GM19099 (cell line): ENCODE measurements around the gene TSPY3.
"Not testable (repeated sequence)": the region's sequence is repeated elsewhere in the genome, so short reads cannot be mapped to it uniquely, and the experiment has no call there.

Source experiments
- POLR2A ChIP-seq: IDR thresholded peaks from 3 replicates; pipeline ENCODE4 v1.6.1; 2011; ENCODE audit warnings: low read depth; ENCODE audit not compliant: insufficient read length; ENCODE audit errors: extremely low read depth

The TSPY3 gene, protein sequence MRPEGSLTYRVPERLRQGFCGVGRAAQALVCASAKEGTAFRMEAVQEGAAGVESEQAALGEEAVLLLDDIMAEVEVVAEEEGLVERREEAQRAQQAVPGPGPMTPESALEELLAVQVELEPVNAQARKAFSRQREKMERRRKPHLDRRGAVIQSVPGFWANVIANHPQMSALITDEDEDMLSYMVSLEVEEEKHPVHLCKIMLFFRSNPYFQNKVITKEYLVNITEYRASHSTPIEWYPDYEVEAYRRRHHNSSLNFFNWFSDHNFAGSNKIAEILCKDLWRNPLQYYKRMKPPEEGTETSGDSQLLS

DNA sequence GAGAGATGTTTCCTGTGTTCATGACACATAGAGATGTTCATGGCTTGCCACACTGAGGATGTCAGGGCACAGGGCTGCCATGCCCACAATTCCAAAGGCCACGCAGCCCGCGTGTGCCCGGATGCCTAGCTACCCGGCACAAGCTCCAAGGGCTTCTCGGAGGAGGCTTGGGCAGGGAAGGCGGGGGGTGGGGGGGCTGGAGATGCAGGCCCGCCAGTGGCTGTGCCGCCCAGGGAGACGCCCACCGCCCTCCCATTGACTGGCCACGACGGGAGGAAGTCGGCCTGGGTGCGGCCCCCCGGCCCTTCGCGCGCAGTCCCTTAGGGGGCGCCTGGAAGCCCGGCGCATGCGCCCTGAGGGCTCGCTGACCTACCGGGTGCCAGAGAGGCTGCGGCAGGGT lies at the start of gene TSPY3:
Gene TSPY3, plus strand, starts transcription at position 301 of the 400 bp plus-strand sequence. Its CDS starts 46 bp downstream, at position 347.
- TF ChIP-seq POLR2A = not testable (repeated sequence)

DNA sequence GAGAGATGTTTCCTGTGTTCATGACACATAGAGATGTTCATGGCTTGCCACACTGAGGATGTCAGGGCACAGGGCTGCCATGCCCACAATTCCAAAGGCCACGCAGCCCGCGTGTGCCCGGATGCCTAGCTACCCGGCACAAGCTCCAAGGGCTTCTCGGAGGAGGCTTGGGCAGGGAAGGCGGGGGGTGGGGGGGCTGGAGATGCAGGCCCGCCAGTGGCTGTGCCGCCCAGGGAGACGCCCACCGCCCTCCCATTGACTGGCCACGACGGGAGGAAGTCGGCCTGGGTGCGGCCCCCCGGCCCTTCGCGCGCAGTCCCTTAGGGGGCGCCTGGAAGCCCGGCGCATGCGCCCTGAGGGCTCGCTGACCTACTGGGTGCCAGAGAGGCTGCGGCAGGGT lies 40.7 kb upstream of the TSPY3 start, which contains the start of gene TSPY8:
Gene TSPY8, plus strand, starts transcription at position 301 of the 400 bp plus-strand sequence. Its CDS starts 46 bp downstream, at position 347.
- TF ChIP-seq POLR2A = not testable (repeated sequence)
